Uterus (tissue), 2 donors: ENCODE data around the gene KRT74.

Experiments used
- CTCF ChIP-seq, 4 experiments: fragments of 200-600 bp in 2 of 4; fragments of 450-650 bp in 2 of 4; sonication (generic) in 2 of 4; IDR thresholded peaks; one replicate each; pipeline ENCODE4 v1.5.1; 2016 to 2019; ENCODE audit warnings: antibody characterized with exemption in 4 of 4, mild to moderate bottlenecking in 2 of 4, moderate library complexity in 1 of 4
- POLR2A ChIP-seq, 2 donors: fragments of 450-650 bp; IDR thresholded peaks; one replicate each; pipeline ENCODE4 v1.6.1; 2016; ENCODE audit warnings: antibody characterized with exemption in 2 of 2, mild to moderate bottlenecking in 1 of 2, moderate library complexity in 1 of 2

DNA sequence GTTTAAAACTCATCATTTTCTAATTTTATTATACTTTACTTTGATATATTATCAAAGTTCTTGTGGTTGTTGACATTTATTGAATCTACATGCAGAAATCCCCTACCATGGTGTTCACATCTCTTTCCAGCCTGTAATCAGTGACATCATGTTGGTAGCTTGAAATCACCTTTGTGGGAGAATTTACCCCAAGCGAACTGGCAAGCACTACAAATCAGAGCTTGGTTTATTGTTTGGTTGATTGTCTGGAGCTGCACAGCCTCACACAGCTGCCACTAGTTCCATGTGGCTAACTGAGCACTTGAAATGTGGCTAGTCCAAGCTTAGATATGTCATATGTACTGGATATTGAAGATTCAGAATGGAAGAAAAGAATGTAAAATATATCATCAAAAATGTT, 38.1 kb downstream of the KRT74 start:
- no peak for TF ChIP-seq CTCF (IDR thresholded peaks at IDR 0.05)
- TF ChIP-seq POLR2A (IDR thresholded peaks at IDR 0.05) = no peak
